ENCODE measurements around the gene MCF2. TPM values are rescaled to one million over a fixed set of nuclear protein-coding genes. Genes with fewer than 3 reads are reported as not detected.

The MCF2 gene
- total RNA-seq, 1 experiment from 2014 or later: 1.0 TPM

GRCh38 chrX:139532834-139533233 lies 175.1 kb downstream of the MCF2 start (continued):
- no peak for TF ChIP-seq ZNF281 (CRISPR knock-in tag; IDR thresholded peaks at IDR 0.05)
- TF ChIP-seq ATF1 (CRISPR knock-in tag; IDR thresholded peaks at IDR 0.05): no peak
- no peak for TF ChIP-seq KAT7 (CRISPR knock-in tag; IDR thresholded peaks at IDR 0.05; ENCODE audit: borderline replicate concordance)
- no peak for TF ChIP-seq MLX (CRISPR knock-in tag; IDR thresholded peaks at IDR 0.05)
- TF ChIP-seq AFF4 (CRISPR knock-in tag; IDR thresholded peaks at IDR 0.05; ENCODE audit: borderline replicate concordance): no peak

Other genes starting within 250 kb of the MCF2 start
- gene F9, start 177.4 kb downstream of the MCF2 start, total RNA-seq (2021): 0.09 to 0.18 TPM (median 0.17 TPM) in 3 replicates
- 33.6 to 41.0 TPM (median 38.6 TPM) in 3 replicates for gene ATP11C, start 224.9 kb upstream of the MCF2 start, total RNA-seq (2021)